22Rv1 (cell line): Measurements from ENCODE around the gene ASB2.

Source experiments
- ZFX ChIP-seq: fragments of 450-650 bp; IDR thresholded peaks from 2 replicates; pipeline ENCODE4 v1.6.1; 2017; ENCODE audit warnings: antibody characterized with exemption, borderline replicate concordance
- TF ChIP-seq, protein P1 (sequence below): fragments of 450-650 bp; IDR thresholded peaks from 2 replicates; pipeline ENCODE4 v1.5.1; 2017; ENCODE audit warnings: mild to moderate bottlenecking

DNA sequence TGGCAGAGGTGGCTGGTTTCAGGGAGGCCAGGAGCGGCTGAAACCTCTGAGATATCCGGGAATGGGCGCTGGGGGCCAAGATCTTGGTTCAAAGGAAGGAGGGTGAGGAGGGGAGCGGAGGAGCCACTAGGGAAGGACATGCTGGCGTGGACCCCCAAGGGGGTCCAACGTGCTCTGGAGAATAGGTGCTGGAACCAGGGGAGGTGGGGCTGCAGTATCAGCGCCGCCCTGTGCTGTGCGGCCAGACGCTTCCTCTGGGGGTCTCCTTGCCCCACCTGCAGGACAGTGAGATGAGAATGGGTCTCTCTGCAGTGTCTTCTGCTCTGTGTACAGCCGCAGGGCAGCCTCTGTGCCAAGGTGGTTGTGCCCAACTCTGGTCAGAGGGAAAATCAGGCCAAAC lies 46.7 kb downstream of the ASB2 start:
- TF ChIP-seq, protein P1, sequence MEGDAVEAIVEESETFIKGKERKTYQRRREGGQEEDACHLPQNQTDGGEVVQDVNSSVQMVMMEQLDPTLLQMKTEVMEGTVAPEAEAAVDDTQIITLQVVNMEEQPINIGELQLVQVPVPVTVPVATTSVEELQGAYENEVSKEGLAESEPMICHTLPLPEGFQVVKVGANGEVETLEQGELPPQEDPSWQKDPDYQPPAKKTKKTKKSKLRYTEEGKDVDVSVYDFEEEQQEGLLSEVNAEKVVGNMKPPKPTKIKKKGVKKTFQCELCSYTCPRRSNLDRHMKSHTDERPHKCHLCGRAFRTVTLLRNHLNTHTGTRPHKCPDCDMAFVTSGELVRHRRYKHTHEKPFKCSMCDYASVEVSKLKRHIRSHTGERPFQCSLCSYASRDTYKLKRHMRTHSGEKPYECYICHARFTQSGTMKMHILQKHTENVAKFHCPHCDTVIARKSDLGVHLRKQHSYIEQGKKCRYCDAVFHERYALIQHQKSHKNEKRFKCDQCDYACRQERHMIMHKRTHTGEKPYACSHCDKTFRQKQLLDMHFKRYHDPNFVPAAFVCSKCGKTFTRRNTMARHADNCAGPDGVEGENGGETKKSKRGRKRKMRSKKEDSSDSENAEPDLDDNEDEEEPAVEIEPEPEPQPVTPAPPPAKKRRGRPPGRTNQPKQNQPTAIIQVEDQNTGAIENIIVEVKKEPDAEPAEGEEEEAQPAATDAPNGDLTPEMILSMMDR: no peak
- TF ChIP-seq ZFX: no peak
